HG03280 (cell line): Measurements from ENCODE around the gene FURIN.
A peak's percentile ranks its signal among the peaks of the same experiment; 100 is the strongest.
"Not testable (repeated sequence)": the region's sequence is repeated elsewhere in the genome, so short reads cannot be mapped to it uniquely, and the experiment has no call there.

Source experiments
- ATAC-seq: cut with Tn5 transposase; IDR thresholded peaks from one replicate; pipeline ENCODE4 v1.9.1; 2021; ENCODE audit warnings: mild to moderate bottlenecking, moderate library complexity; ENCODE audit not compliant: unreplicated experiment

FURIN gene

DNA sequence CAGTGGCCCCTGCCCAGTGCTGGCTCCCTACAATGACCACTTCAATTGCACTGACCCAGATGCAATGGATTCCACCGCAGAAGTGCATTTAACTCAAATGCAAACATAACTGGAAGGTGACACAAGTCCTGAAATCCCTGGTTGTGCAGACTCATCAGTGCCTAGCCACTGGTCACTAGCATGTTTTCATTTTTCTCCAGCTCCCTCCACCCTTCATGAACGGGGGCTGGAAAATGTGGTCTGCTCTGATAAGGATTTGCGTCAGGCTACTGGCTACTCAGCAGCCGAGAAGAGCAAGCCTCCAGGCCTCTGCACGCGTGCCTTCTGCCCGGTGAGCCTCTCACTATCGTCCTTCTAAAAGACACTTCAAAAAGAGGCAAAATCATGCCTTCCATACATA is 27.4 kb upstream of the FURIN start:
- ATAC-seq = no peak

DNA sequence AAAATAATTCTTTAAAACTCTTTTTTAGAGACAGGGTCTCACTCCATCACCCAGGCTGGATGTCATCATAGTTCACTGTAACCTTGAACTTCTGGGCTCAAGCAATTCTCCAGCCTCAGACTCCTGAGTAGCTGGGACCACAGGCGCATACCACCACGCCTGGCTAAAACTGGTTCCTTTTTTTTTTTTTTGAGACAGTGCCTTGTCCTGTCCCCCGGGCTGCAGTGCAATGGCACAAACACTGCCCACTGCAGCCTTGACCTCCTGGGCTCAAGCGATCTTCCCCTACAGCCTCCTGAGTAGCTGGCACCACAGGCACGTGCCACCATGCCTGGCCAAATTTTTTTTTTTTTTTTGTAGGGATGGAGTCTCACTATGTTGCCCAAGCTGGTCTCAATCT is 23.7 kb upstream of the FURIN start:
- ATAC-seq = no peak

DNA sequence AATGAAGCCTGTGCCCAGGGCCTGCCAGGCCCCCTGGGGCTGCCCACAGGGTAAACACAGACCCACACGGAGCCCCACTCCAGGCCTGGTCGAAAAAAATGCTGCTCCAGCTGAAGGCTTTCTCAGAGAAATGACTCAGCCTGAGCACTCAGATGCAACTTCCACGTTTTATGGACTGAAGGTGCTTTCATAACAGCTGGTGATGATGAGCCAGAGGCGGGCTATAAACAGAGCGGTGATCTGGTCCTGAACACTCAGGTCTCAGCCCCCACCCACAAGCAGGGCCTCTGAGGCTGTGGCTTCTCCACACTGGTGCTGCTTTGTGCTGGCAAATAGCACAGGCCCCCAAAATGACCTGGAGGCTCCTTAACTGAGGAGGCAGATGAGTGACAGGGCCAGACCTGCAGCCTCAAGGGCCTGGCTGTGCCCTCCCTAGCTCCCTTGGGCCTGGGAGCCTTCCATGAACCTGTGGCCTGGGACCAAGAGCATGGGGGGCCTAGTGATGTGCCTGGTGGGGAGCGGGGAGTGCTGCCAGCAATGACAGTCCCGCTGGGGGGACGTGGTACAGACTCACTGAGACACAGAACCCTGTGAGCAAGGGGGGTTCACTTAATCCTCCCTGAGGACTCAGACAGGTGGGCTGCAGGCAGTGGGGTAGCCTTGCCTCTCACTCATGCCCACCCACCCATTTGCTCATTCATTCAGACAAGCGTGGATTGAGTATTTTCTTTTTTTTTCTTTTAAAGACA is 23.0 kb upstream of the FURIN start:
- ATAC-seq = peak; percentile 69

DNA sequence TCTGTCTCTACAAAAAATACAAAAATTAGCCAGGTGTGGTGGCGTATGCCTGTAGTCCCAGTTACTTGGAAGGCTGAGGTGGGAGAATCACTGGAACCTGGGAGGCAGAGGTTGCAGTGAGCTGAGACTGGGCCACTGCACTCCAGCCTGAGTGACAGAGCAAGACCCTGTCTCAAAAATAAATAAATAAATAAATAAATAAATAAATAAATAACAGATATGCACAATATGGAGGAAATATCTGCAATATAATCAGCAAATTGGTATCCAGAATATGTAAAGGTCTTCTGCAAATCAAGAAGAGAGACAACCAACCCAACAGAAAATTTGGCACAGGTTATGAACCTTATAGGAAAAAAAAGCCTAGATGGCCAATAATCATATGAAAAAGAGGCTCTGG is 19.0 kb upstream of the FURIN start:
- ATAC-seq = not testable (repeated sequence)

DNA sequence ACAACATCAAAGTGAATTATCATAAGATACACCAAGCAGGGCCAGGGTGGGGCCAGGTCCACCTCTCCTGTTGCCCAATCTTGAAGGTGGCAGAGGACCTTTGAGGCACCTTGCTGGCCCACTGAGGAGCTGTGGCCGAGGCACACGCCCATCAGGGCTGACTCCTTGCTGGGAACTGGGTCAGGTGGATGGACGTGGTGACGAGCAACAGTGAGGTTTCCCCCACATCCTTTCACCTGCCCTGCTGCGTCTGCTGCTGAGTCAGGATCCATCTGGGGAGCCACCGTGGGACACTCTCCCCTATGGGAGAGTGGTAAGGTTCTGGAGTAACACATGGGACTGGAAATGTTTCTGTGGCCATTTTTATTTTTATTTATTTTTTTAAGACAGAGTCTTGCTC is 17.3 kb upstream of the FURIN start:
- no peak for ATAC-seq

DNA sequence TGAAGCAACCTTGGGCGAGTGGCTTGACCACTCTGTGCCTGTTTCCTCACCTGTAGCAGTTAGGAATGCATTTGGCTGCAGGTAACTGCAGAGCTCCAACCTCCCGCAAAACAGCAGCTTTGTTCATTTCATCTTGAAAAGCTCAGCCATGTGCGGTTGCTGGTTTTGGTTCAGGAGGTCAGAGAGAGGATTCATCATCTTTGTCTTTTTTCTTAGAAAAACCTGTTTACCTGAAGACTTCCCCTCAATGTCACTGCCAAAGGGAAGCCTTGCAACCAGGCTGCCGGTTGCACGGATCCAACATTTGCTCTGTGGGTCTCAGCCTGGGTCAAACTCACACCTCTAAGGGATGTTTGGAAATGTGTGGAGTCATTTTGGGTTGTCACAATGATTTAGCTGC is 16.4 kb upstream of the FURIN start:
- ATAC-seq = no peak

DNA sequence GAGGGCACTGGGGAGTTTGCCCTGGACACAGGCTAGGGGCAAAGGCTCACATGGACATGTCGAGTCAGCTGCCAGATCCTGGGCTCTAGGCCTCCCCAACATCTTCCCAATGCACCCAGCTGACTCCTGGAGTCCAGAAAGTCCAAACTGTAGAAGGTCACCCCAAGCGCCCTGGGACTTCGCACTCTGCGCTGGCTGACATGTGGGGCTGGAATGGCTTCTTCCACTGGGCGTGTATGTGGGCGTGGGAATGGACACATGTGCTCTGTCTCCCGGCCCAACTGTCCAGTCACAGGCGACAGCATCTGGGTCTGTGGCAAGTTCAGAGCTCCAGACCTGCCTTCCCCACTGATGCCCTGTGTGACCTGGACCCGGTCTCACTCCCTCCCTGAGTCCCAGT is 13.2 kb upstream of the FURIN start:
- ATAC-seq = no peak

DNA sequence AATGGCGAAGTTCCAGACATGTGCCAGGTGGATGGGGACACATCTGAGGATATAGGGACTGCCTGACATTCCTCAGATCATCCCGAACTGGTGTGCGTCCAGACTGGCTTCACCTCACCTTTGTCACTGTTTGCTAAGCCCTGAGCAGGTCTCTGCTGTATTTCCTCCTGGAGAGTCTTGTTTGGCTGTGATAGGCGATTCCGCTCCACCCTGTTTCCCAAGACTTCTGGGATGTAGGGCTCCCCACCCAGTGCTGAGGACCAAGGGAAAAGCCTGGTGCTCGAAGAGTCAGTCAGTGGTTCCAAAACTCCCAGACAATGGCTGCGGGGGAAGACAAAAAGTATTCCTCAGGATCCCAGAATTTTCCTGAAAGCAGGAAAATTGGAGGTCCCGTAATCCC is 11.1 kb upstream of the FURIN start:
- no peak for ATAC-seq

DNA sequence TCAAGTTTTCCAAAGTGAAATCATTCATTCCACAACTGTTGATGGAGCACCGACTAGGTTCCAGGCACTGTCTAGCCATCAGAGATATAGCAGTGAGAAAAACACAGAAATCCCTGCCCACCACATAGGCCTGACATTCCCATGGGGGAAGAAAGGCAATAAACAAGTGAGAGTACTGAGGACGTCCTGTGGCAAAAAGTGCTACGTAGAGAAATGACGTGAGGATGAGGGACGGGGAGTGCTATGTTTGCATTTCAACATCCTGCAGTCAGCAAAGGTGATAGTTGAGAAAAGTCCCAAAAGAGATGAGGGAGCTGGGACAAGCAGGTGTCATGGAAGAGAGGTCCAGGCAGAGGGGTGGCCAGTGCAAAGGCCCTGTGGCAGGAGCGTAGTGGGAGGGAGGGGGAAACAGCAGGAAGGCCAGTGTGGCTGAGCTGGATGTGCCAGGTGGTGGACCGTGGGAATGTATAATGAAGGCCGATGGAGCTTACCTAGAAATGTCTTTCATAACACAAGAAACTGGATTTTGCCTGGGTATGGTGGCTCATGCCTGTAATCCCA is 10.4 kb upstream of the FURIN start:
- ATAC-seq = no peak

DNA sequence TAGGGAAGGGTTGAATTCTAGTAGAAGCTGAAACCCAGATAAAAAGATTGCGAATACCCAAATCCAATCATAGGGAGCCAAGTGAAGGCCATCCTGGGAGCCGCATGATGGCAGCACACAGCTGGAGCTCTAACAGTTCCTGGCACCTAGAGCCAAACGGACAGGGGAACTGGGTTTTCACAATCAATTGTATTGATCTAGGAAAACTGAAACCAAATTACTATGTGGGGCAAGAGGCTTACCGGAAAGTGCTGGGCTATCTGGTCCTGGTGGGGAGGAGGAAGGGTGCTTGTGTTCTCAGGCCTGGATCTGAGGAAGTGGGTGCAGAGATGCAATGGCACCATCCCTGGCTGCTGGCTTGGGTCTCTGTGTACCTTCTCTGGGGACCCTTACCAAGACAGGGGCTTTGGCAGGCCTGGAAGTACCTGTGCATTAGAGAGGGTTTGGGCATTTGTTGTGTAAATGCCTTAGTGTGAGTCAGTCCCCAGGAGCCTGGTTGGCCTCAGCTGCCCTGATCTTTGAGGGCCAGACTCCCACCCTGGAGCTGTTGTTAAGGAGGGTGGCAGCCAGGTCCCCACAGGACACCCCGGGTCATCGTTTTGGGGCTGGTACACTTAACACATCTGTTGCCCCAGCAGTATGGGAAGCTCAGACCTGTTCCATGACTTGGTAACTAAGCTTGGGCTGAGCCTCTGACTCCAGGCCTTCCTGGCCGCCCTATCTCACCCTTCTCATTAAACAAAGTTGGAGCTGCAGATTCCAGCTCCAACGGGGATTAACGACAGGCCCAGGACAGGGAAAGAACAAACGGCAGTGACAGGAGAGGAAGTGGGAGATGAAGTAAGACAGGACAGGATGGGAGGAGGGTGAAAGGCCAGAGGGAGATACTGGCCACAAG is 8.9 kb upstream of the FURIN start:
- ATAC-seq = no peak

DNA sequence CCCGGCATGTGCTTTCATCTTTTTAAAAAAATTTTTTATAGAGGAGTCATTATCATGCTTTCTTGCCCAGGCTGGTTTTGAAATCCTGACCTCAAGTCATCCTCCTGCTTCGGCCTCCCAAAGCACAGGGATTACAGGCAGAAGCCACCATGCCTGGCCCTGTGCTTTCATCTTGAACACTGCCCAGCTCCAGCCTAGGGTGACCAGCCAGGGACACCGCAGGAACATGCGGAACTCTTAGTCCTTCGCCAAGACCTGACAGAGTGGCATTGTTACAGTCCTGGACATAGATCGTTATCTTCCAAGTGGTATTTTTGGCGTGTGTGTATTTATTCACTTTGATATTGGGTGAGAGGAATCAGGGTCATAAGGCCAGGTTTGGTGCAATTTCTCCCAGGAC is 7.9 kb upstream of the FURIN start:
- ATAC-seq = no peak

DNA sequence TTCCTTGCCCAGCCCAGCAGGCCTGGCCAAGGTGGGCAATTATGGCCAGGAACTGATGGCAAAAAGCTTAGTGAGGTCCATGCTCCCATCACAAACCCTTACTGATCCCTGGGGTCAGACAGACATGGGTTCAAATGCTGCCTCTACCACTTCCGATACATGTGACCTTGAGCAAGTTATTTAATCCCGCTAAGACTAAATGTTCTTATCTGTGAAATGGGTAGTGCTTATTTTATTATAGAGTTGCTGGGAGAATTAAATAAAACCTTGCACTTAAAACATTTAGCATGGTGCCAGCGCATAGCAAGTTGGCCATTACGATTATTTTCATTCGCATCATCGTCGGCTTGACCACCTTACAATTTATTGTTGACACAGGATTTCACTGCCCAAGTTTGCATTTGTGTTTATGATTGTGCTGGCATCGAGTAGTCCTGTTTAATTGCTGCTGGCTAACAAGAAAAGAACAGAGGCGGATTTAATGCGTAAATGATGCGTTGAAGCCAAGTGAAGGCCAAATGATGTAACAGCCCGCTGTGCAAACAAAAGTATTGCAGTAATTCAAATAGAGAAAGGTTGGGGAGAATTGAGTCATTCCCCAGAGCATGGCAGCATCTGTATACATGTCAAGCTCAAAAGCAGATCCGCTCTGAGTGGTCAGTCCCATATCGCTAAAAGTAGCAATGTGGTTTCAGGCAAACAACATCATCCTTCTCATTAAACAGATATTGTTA is 7.3 kb upstream of the FURIN start:
- ATAC-seq = no peak

DNA sequence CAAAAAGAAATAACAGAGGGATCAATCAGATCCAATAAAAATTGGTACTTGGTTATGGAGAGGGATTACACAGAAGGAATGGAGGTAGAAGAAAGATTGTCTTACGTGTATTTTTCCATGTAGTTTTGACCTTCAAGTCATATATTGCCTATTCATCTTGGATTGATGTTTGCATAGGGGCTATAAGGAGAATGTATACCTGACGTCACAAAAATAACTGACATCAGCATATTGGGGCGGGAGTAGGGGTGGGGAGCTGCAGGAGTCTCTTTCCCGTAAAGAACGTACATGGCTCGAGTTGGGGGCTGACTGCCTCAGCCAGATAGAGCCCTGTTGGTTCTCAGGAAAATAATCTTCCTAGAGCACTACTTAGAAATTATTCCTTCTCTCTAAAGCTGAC is 5.9 kb upstream of the FURIN start:
- no peak for ATAC-seq

DNA sequence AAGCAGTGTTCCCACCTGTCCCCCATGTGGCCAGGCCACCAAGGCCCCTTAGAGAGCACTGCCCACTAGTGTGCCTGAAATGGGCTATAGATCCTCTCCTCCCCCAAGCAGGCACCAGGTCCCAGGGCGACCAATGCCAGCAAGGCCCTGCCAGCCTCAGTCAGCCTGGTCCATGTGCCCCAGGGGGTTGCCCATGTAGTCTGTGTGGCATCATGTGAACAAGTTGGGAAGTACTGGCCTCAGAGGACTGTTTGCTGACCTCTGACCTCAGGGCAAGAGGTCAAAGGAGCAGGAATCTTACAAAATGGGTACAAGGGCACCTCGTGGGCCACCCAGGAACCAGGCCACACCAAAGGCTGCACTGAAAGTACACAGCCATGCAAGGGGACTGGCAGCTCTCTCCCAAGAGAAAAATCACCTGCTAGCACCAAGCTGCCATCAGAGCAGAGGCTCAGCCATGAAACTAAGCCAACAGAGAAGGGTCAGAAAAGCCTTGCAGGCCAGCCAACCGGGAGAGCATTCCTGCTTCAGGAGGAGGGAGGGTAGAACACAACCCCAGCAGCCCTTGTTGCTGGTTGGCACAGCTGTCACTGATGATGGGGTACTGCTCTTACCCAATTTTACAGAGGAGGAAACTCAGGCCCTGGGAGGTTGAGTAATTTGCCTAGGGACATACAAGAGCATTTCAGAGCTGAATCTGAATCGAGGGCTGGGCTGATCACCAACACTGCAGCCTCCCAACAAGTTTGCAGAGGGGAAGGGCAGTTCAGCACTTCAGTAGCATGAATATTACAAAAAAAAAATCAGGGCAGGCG is 5.2 kb upstream of the FURIN start:
- no peak for ATAC-seq

DNA sequence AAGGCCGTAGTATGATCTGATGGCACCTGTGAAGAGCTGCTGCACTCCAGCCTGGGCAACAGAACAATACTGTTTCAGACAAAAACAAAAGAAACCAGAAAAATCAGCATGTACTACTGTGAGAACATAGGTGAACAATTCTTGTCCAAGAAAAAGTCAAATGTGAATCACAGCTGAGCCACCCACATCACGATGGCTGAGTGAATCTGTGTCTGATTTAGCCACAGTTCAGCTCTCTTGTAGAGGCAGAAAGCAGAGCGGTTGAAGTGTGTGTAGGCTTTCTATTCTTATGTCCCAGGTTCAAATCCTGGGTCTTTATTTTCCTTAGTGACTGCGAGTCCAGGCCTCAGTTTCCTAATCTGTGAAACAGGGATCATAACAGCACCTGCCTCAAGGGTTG is 4.4 kb upstream of the FURIN start:
- no peak for ATAC-seq

DNA sequence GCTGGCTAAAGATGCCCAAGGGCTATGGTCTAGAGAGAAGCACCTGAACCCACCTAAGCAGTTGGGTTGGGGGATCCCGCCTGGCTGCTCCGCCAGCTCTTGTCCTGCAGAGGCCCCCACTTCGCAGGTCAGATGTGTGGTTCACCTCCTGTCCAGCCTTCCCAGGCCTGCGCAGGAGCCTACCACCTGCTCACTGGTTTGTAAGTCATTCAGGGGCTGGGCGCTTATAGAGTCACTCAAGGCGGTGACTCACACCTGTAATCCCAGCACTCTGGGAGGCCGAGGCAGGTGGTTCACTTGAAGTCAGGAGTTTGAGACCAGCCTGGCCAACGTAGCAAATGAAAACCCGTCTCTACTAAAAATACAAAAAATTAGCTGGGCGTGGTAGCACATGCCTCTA is 3.9 kb upstream of the FURIN start:
- no peak for ATAC-seq

DNA sequence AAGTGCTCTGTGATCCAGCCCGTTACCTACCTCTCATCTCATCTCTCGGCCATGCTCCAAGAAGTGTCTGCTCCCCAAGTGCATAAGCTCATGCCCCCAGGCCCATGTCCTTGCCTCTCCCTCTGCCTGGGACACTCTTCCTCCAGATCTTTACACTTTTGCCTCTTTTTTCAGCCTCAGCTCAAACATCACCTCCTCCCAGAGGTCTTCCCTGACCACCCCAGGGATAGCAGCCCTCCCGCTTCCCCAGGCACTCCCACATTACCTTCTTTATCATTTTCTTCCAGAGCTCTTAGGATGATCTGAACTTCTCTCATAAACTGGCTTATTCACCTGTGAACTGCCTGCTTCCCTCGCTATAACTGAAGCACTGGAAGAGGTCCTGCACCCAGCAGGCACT is 2.7 kb upstream of the FURIN start:
- no peak for ATAC-seq

DNA sequence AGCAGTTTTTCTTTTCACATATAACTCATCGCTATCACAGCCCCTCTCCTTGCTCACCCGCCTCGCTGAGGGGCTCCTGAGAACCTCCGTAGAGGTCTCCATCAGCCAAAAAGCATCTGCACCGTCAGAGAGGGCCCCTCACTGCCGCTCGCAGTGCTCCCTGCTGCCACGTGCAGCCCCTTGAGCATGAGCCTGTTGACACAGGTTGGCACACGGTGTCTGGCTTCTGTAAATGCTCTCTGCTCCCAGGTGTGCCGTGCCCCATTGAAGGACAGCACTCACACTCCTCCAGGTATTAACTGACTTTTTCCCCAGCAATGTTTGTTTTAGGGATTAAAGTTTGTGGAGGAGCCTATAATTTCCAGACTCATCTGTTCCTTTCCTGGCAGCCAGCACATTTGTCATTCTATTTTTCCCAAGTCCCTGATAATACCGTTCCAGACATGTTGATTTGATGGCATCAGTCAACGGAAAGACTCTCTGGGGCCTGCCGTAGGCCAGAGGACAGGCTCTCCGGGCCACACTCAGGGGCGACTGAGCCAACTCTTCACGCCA is 2.1 kb upstream of the FURIN start:
- ATAC-seq = no peak

DNA sequence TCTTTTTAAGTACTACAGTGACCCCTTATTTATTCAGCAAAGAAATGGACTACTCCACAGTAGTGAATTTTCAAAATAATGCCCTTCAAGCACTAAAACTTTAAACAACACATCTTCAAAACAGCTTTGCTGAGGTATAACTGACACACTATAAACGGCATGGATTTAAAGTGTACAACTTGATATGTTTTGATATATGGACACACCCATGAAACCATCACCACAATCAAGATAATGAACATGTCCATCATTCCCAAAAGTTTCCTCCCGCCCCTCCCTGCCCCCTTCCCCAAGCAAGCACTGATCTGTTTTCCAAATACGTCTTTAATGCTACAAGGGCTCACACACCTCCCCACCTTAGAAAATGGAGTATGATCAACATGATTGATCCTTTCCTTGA is 1.6 kb upstream of the FURIN start:
- ATAC-seq = no peak

DNA sequence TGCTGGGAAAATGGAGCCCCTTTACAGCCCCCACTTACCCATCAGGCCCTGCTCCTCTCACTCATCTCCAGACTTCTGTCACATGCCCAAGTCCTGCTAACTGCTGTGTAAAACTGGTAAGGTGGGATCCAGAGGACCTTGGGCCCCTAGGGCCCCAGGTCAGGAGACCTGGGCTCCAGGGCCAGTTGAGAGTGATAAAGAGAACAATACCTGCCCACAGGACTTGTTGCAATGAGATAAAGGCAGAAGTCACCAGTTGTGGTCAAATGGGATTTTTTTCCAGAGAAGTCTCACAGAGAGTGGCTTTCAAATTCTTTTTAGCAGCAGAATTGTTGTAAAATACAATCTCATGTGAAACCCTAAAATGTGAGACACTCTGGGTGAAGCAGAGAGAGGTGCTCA is 753 bp downstream of the FURIN start:
- ATAC-seq = no peak
